ENCODE measurements around the gene RALGPS1. TPM values are rescaled to one million over a fixed set of nuclear protein-coding genes. Genes with fewer than 3 reads are reported as not detected.
A peak's percentile ranks its signal among the peaks of the same experiment; 100 is the strongest.

RALGPS1 gene
- total RNA-seq, 1 donor from 2014 or later, result 30.7 TPM

DNA sequence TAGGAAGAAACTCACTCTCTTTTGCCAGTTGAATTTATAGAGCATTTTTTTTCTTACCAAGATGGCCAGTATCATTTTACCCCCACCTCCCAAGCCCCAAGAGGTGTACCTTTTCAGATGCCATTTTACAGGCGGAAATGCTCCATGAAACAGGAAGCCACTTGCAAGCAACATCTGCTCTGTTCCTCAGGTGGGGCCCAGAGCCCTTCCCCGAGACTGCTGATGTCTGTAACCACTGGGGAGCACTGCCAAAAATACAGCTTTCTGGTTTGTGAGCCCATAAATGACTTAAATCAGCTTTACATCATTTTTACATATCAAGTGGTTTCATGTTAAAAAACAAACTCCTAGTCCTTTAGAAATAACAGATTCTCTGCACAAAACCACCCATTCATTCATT is 307.1 kb downstream of the RALGPS1 start:
- no peak overlapping the region for H3K27ac ChIP-seq
- peaks cover 45% of the 10 kb centered on the region for H3K27me3 ChIP-seq
- no peak overlapping the region for H3K4me3 Mint-ChIP-seq
- H3K4me2 ChIP-seq, result no peak overlapping the region
- peaks cover 3% of the 10 kb centered on the region for H3K4me1 Mint-ChIP-seq
- no peak overlapping the region for H2AFZ ChIP-seq (replicated peaks)
- no peak overlapping the region for H3K27ac Mint-ChIP-seq
- TF ChIP-seq EZH2phosphoT487 (IDR thresholded peaks at IDR 0.05) (no peak), EZH2 (IDR thresholded peaks at IDR 0.05) (no peak), CTCF (IDR thresholded peaks at IDR 0.05) (no peak)
- H3F3A ChIP-seq (ENCODE audit: low read depth), result peaks cover 24% of the 10 kb centered on the region
- no peaks in the 10 kb centered on the region for H3K4me1 ChIP-seq
- H3K9me3 ChIP-seq (ENCODE audit: low read depth), result no peaks in the 10 kb centered on the region
- no peaks in the 10 kb centered on the region for H3K79me2 ChIP-seq (ENCODE audit: low read depth)
- peaks cover 17% of the 10 kb centered on the region for H3K27me3 Mint-ChIP-seq (ENCODE audit: insufficient read depth, low read depth)
- DNase-seq (ENCODE audit: low spot score), result no peak
- no peak overlapping the region for H3K9ac ChIP-seq
- H3K36me3 ChIP-seq, result no peaks in the 10 kb centered on the region
- H3K4me3 ChIP-seq, result no peak overlapping the region
- peaks cover 10% of the 10 kb centered on the region for H4K20me1 ChIP-seq (ENCODE audit: low read depth)
- no peaks in the 10 kb centered on the region for H3K9me3 Mint-ChIP-seq
- H3K36me3 Mint-ChIP-seq, result peaks cover 4% of the 10 kb centered on the region

DNA sequence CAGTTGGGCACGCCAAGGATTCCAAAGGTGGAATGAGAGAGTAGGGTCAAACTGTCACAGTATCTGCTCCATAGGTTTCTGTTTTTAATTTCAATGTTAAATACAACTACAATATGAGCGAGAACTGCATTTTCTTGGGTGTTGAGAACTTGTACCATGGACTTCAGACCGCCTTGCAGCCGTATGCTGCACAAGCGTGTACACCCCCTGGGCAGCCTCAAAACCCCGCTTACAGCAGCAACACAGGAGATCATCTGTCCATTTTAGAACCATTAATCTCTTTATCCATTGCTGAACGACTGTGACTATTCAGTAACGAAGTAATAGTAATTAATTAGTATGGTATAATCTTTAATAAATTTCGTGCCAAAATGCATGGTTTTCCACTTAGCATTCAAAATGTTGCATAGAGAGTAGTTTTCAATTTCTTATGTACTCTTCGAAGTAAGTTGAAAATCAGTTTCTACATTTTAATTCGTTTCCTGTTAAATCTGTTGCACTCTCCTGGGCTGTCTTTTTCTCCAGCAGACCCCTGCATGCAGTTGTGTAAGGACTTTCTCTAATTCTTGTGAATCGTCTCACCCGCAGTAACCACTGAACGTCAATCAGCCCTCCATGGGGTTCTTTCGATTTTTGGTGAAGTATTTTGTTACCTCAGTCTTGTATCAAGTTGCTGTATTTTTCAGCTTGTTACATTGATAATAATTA is 308.0 kb downstream of the RALGPS1 start:
- H3K27ac Mint-ChIP-seq, result no peak overlapping the region
- H3F3A ChIP-seq (ENCODE audit: low read depth), result peaks cover 29% of the 10 kb centered on the region

DNA sequence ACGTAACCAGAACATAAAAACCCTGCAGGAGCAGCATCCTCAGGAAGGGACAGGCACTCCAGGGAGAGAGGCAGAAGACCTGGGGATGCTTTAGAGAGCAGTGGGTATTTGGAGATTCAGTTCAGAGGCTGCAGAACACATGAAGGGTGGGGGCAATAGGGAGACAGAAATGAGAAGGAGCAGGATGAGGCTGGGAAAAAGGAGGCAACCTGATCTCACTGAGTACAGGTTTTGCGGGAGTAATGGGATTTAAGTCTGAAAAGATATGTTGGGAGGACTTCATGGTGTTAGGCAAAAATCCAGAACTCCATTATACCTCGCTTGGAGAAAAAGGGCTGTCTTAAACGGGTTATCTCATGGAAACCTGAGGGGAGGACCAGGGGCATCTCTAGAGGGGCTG is 308.7 kb downstream of the RALGPS1 start:
- Mint-ChIP-seq H3K27me3 (ENCODE audit: insufficient read depth, low read depth) (peaks cover 17% of the 10 kb centered on the region), H3K4me1 (peaks cover 3% of the 10 kb centered on the region), H3K9me3 (no peaks in the 10 kb centered on the region), H3K27ac (no peak overlapping the region), H3K4me3 (peak overlapping the region; percentile 87), H3K36me3 (peaks cover 4% of the 10 kb centered on the region)
- Histone ChIP-seq H4K20me1 (ENCODE audit: low read depth) (peaks cover 12% of the 10 kb centered on the region), H3K9ac (no peak overlapping the region), H3K4me3 (no peak overlapping the region), H3K27me3 (peaks cover 59% of the 10 kb centered on the region), H3K9me3 (ENCODE audit: low read depth) (no peaks in the 10 kb centered on the region), H3F3A (ENCODE audit: low read depth) (peaks cover 29% of the 10 kb centered on the region), H3K4me1 (no peaks in the 10 kb centered on the region), H2AFZ (replicated peaks) (no peak overlapping the region), H3K4me2 (no peak overlapping the region), H3K79me2 (ENCODE audit: low read depth) (no peaks in the 10 kb centered on the region), H3K36me3 (no peaks in the 10 kb centered on the region), H3K27ac (no peak overlapping the region)
- no peak for DNase-seq (ENCODE audit: low spot score)
- TF ChIP-seq EZH2 (IDR thresholded peaks at IDR 0.05) (no peak), EZH2phosphoT487 (IDR thresholded peaks at IDR 0.05) (no peak), CTCF (IDR thresholded peaks at IDR 0.05) (no peak)

More for the DNA sequence above, 308.0 kb downstream of the RALGPS1 start:
- Histone ChIP-seq H3K4me3 (no peak overlapping the region), H3K4me1 (no peaks in the 10 kb centered on the region), H3K27ac (no peak overlapping the region), H3K79me2 (ENCODE audit: low read depth) (no peaks in the 10 kb centered on the region), H3K4me2 (no peak overlapping the region), H4K20me1 (ENCODE audit: low read depth) (peaks cover 12% of the 10 kb centered on the region), H3K36me3 (no peaks in the 10 kb centered on the region), H3K27me3 (peaks cover 53% of the 10 kb centered on the region), H3K9me3 (ENCODE audit: low read depth) (no peaks in the 10 kb centered on the region), H2AFZ (replicated peaks) (no peak overlapping the region), H3K9ac (no peak overlapping the region)
- Mint-ChIP-seq H3K9me3 (no peaks in the 10 kb centered on the region), H3K4me1 (peaks cover 3% of the 10 kb centered on the region), H3K27me3 (ENCODE audit: insufficient read depth, low read depth) (peaks cover 17% of the 10 kb centered on the region), H3K4me3 (no peak overlapping the region), H3K36me3 (peaks cover 4% of the 10 kb centered on the region)
- TF ChIP-seq CTCF (IDR thresholded peaks at IDR 0.05), result no peak
- no peak for TF ChIP-seq EZH2 (IDR thresholded peaks at IDR 0.05)
- TF ChIP-seq EZH2phosphoT487 (IDR thresholded peaks at IDR 0.05), result no peak
- DNase-seq (ENCODE audit: low spot score), result no peak
